OCI-LY1 (cell line): ENCODE data around the gene TMEM158.

Experiments
- EZH2 ChIP-seq: fragments of 200-600 bp; sonication (generic), shearing (Covaris generic); IDR thresholded peaks from 2 replicates; pipeline ENCODE4 v1.8.0; 2017; ENCODE audit warnings: borderline replicate concordance, mixed run types, mild to moderate bottlenecking, antibody characterized with exemption, low read length, moderate library complexity, mixed read lengths
- TF ChIP-seq, protein P1 (sequence below): fragments of 200-600 bp; sonication (generic), shearing (Covaris generic); IDR thresholded peaks from 2 replicates; pipeline ENCODE4 v1.5.1; 2017; ENCODE audit warnings: mild to moderate bottlenecking, antibody characterized with exemption, low read length, moderate library complexity, mixed read lengths

DNA sequence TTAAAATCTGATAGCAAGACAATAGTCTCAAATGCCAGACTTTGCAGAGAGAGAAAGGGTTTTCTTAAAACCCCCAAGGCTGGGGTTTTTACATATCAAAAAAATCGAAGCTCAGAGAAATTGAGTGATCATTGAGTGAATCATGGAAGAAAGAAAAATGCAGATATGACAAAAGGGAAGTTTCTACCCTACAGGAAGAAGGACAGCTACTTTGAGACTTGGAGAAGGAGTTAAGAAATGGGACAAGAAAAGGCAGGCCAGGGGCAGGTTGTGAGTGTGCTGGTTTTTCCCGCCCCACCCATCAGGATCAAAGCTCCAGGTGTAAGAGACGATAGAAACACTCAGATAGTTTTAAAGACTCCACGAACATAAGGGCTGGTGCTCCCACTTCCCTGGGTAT is 18.6 kb downstream of the TMEM158 start:
- TF ChIP-seq, protein P1, sequence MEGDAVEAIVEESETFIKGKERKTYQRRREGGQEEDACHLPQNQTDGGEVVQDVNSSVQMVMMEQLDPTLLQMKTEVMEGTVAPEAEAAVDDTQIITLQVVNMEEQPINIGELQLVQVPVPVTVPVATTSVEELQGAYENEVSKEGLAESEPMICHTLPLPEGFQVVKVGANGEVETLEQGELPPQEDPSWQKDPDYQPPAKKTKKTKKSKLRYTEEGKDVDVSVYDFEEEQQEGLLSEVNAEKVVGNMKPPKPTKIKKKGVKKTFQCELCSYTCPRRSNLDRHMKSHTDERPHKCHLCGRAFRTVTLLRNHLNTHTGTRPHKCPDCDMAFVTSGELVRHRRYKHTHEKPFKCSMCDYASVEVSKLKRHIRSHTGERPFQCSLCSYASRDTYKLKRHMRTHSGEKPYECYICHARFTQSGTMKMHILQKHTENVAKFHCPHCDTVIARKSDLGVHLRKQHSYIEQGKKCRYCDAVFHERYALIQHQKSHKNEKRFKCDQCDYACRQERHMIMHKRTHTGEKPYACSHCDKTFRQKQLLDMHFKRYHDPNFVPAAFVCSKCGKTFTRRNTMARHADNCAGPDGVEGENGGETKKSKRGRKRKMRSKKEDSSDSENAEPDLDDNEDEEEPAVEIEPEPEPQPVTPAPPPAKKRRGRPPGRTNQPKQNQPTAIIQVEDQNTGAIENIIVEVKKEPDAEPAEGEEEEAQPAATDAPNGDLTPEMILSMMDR = no peak
- no peak for TF ChIP-seq EZH2
